Naive B cell (primary cell): ENCODE data around the gene NXNL2. TPM values are rescaled to one million over a fixed set of nuclear protein-coding genes. Genes with fewer than 3 reads are reported as not detected.

ENCODE experiments used
- ATAC-seq, 2 donors: fragments of 150-1000 bp; cut with Tn5 transposase; 2 replicates each; pipeline ENCODE4 v1.10.0; 2021; ENCODE audit warnings: low read depth in 2 of 2, mild to moderate bottlenecking in 2 of 2, moderate library complexity in 2 of 2
- DNase-seq: peaks from one replicate; pipeline ENCODE4 v3.0.0; 2022
- H3K27ac Mint-ChIP-seq, 6 donors: one replicate each; pipeline ENCODE4 v1.8.0; 2020 to 2022; ENCODE audit warnings: mild to moderate bottlenecking in 6 of 6, mixed read lengths in 6 of 6, moderate library complexity in 5 of 6, inconsistent platforms in 2 of 6
- H3K27me3 Mint-ChIP-seq, 3 donors: one replicate each; pipeline ENCODE4 v1.8.0; 2021 to 2022; ENCODE audit warnings: mixed read lengths in 3 of 3, mild to moderate bottlenecking in 1 of 3
- H3K36me3 Mint-ChIP-seq, 2 donors: one replicate each; pipeline ENCODE4 v1.8.0; 2020 to 2022; ENCODE audit warnings: mixed read lengths in 2 of 2, inconsistent platforms in 1 of 2, mild to moderate bottlenecking in 1 of 2
- H3K4me1 Mint-ChIP-seq, 3 donors: one replicate each; pipeline ENCODE4 v1.8.0; 2020 to 2022; ENCODE audit warnings: mixed read lengths in 3 of 3, inconsistent platforms in 1 of 3, mild to moderate bottlenecking in 1 of 3, moderate library complexity in 1 of 3
- H3K4me3 Mint-ChIP-seq, 8 donors: one replicate each; pipeline ENCODE4 v1.8.0; 2020 to 2022; ENCODE audit warnings: mild to moderate bottlenecking in 8 of 8, mixed read lengths in 8 of 8, moderate library complexity in 8 of 8, inconsistent platforms in 2 of 8
- H3K9me3 Mint-ChIP-seq, 7 donors: one replicate each; pipeline ENCODE4 v1.8.0; 2020 to 2022; ENCODE audit warnings: mixed read lengths in 7 of 7, mild to moderate bottlenecking in 5 of 7, inconsistent platforms in 2 of 7, moderate library complexity in 1 of 7
- polyA plus RNA-seq, 6 donors: library from polyadenylated mRNA; unstranded; fragments of 300-500 nt; fragmentation: Illumina TruSeq; gene quantifications; one replicate each; pipeline ENCODE4 v1.2.3, GENCODE V29; 2021; ENCODE audit warnings: low read depth in 6 of 6

NXNL2 gene
- polyA plus RNA-seq, 6 donors from 2014 or later = not detected

- H3K4me3 Mint-ChIP-seq = no peak overlapping the region
- peaks cover 0 to 2% (median 0%) of the 10 kb centered on the region in 7 donors for H3K9me3 Mint-ChIP-seq
- no peak for DNase-seq
- H3K4me1 Mint-ChIP-seq = peaks cover 0 to under 1% (median 0%) of the 10 kb centered on the region in 3 donors
- ATAC-seq = no peak
- peaks cover 25 to 36% (median 33%) of the 10 kb centered on the region in 3 donors for H3K27me3 Mint-ChIP-seq
- no peak overlapping the region for H3K27ac Mint-ChIP-seq
- H3K36me3 Mint-ChIP-seq = no peaks in the 10 kb centered on the region
Measured at GRCh38 chr9:88572684-88573083, 37.7 kb downstream of the NXNL2 start.

DNA sequence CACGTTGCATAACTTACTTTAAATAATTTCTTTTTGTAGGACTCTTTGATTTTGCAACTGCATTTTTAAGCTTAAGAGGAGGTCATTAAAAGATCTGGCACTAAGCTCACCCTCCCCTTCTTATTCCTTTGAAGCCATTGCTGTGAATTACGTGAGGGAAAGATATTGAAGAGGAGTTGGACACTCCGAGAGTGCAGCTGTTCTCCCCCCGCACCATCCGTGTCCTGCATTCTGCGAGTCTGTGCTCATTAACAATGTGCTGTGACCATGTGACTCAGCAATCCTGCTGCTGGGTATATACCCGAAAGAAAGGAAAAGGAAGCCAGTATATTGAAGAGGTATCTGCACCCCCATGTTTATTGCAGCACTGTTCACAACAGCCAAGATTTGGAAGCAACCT lies 40.0 kb downstream of the NXNL2 start:
- Mint-ChIP-seq H3K36me3 (no peaks in the 10 kb centered on the region), H3K9me3 (peaks cover 0 to 2% (median 0%) of the 10 kb centered on the region in 7 donors), H3K27ac (no peak overlapping the region), H3K4me1 (peaks cover 0 to 15% (median 12%) of the 10 kb centered on the region in 3 donors), H3K27me3 (peaks cover 25 to 37% (median 34%) of the 10 kb centered on the region in 3 donors), H3K4me3 (no peak overlapping the region)
- DNase-seq (no peak), ATAC-seq (no peak)

GRCh38 chr9:88577256-88578120 lies 42.5 kb downstream of the NXNL2 start:
- Mint-ChIP-seq H3K4me1 (peaks cover 0 to 15% (median 12%) of the 10 kb centered on the region in 3 donors), H3K27ac (no peak overlapping the region), H3K4me3 (peak overlapping the region in 2 of 8 donors; percentile 30 to 52), H3K36me3 (no peaks in the 10 kb centered on the region), H3K27me3 (peaks cover 25 to 37% (median 34%) of the 10 kb centered on the region in 3 donors), H3K9me3 (peaks cover 0 to 2% (median 0%) of the 10 kb centered on the region in 7 donors)
- DNase-seq (no peak), ATAC-seq (no peak)

DNA sequence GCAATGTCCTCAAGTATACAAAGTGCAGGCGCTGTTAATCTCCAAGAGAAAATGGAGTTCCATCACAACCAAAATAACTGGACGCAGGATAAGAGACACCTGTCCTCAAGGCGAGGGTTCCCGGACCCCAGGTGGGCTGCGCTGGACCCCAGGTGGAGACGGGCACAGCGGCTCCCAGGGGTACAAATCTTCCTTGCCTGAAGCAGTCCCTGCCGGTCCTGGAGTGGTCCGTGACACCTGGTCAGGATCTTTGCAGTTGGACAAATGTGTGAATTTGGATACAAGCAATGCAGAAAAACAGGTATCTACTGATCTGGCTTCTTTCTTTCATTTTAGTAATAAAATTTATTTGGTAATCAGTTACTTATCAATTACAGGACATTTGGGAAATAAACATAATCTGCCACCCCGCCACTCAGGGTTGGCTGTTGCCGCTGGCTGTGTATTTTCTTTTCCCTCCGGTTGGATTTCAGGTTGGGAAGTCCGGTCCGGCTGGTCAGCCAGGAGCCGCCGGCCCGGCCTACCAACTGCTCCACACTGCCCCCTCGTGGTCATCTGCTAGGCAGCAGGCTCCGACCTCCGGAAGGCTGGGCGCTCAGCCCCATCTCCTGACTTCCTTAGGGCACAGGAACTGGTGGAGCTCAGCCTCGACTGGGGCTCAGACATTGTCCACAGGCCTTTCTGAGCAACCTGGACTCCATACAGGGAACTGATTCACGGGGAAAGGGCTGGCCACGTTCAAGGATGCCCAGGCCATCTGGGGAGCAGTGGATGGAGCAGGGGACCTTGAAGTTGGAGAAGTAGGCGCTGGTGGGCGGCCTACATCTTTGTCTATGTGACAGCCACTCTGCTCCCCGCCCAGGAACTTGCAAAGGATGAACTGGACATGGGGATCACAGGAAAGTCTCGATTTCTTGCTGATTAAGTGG lies 43.4 kb downstream of the NXNL2 start:
- Mint-ChIP-seq H3K4me1 (peaks cover 0 to 16% (median 13%) of the 10 kb centered on the region in 3 donors), H3K36me3 (no peaks in the 10 kb centered on the region), H3K9me3 (peaks cover 0 to 2% (median 0%) of the 10 kb centered on the region in 7 donors), H3K4me3 (peak overlapping the region in 6 of 8 donors; percentile 7 to 67 (median 53)), H3K27ac (peak overlapping the region in 1 of 6 donors; percentile 65), H3K27me3 (peaks cover 22 to 33% (median 29%) of the 10 kb centered on the region in 3 donors)
- DNase-seq (peak; percentile 28), ATAC-seq (peak; percentile 27 to 43)

DNA sequence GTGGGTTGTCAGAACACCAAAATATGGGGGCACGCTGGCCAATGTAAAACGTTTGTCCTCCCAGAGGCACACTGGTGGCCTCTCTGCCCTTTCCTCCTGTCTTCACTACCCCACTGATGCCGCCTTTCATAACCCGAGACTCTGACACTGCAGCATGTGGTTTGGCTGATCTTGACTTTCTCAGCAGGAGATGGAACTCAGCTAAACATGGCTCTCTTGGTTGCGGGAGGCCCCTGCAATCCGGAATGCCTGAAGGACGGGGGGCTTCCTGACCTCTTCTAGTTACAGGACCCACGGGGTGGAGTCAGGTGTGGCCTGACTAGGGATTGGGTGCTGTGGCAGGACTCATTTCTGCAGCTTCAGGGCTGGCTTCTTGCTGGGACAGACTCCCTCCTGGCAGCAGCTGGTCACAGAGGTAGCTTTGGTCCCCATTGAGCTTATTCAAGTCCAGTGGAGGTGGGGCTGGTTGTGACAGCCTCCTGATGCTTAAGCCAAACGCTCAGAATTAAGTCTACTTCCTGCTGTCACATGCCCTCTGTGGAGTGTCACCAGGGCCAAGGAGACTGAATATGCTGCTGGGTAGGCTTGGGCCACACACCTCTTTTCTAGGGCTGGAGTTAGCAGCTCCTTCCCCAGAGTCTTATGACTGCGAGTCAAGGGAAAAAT lies 44.2 kb downstream of the NXNL2 start:
- Mint-ChIP-seq H3K36me3 (no peaks in the 10 kb centered on the region), H3K27me3 (peaks cover 16 to 28% (median 21%) of the 10 kb centered on the region in 3 donors), H3K27ac (no peak overlapping the region), H3K9me3 (peaks cover 0 to 2% (median 0%) of the 10 kb centered on the region in 7 donors), H3K4me1 (peaks cover 4 to 24% (median 21%) of the 10 kb centered on the region in 3 donors), H3K4me3 (peak overlapping the region in 2 of 8 donors; percentile 67 to 80)
- ATAC-seq (no peak), DNase-seq (no peak)

- Mint-ChIP-seq H3K4me1 (peaks cover 5 to 32% (median 29%) of the 10 kb centered on the region in 3 donors), H3K27ac (no peak overlapping the region), H3K36me3 (no peaks in the 10 kb centered on the region), H3K9me3 (no peaks in the 10 kb centered on the region), H3K27me3 (peaks cover 5 to 17% (median 15%) of the 10 kb centered on the region in 3 donors), H3K4me3 (no peak overlapping the region)
- ATAC-seq = no peak
- no peak for DNase-seq
Measured at GRCh38 chr9:88580961-88581360, 46.0 kb downstream of the NXNL2 start.

DNA sequence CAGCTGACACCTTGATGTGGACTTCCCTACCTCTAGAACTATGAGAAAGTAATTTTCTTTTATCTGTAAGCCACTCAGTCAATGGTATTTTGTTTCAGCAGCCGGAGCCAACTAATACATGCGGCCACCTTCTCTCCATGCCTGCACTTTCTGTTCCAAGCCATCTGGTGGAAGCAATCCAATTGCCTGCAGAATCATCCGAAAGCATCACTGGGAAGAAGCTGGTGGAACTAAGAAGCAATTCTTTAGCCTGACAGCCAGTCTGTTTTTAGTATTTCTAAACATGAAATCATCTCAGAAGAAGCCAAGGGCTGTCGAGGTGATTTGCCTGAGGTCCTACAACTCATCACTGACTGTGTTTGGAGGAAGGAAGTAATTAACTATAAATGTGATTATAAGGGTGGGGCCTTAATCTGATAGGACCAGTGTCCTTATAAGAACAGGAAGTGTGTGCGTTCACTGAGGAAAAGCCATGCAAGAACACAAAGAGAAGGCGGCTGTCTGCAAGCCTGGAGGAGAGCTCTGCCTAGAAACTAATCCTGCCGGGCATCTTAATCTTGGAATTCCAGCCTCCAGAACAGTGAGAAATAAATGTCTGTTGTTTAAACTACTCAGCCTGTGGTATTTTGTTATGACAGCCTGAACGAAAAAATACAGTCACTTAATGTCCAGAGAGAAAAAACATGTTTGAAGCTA lies 49.1 kb downstream of the NXNL2 start:
- H3K4me3 Mint-ChIP-seq = peak overlapping the region in 6 of 8 donors; percentile 10 to 82 (median 50)
- H3K9me3 Mint-ChIP-seq = peaks cover 0 to 6% (median 3%) of the 10 kb centered on the region in 7 donors
- peaks cover 0 to 5% of the 10 kb centered on the region in 2 donors for H3K36me3 Mint-ChIP-seq
- no peak for ATAC-seq
- no peak for DNase-seq
- H3K27ac Mint-ChIP-seq = peak overlapping the region in 2 of 6 donors; percentile 25 to 27
- H3K4me1 Mint-ChIP-seq = peaks cover 5 to 21% (median 19%) of the 10 kb centered on the region in 3 donors
- no peaks in the 10 kb centered on the region for H3K27me3 Mint-ChIP-seq

DNA sequence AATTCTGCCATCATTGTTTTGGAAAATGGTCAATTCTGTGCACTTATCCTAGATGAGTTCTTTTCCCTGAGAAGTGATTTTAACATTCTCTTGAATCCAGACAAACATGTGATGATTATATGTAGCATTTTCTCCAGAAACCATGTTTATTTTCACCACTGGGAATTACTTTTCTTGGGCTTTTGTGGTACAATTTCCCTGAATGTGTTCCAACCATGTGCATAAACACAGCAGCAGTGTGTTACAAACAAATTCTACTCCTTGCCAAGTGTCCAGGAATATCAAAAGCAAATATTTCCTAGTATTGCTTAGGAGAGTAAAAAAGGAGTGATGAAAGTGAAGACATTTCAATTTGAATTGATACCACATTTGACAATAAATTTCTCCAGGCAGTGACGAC lies 50.4 kb downstream of the NXNL2 start:
- DNase-seq (no peak), ATAC-seq (no peak)
- Mint-ChIP-seq H3K27ac (no peak overlapping the region), H3K9me3 (peaks cover 0 to 6% (median 3%) of the 10 kb centered on the region in 7 donors), H3K4me1 (peaks cover 5 to 17% (median 17%) of the 10 kb centered on the region in 3 donors), H3K27me3 (no peaks in the 10 kb centered on the region), H3K36me3 (peaks cover 0 to 5% of the 10 kb centered on the region in 2 donors), H3K4me3 (no peak overlapping the region)

DNA sequence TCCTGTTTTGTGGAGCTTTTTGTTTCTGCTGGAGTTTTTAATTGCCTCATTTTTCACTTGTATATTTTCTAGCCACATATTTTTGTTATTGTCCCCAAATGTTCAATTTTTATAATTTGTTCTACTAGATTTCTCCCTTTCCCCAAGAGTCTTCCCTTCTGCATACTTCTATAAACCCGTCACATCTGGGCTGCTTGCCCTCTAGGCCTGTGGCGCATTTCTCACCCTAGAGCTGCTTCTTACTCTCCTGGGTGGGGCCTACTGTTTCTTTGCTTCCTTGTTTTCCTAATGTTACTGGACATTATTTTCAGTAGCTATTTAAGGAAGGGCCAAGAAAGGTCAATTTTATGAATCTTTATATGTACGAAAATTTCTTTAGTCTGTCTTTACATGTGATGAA lies 51.5 kb downstream of the NXNL2 start:
- ATAC-seq (no peak), DNase-seq (no peak)
- peaks cover 0 to 6% (median 3%) of the 10 kb centered on the region in 7 donors for H3K9me3 Mint-ChIP-seq
- H3K27me3 Mint-ChIP-seq = no peaks in the 10 kb centered on the region
- H3K4me3 Mint-ChIP-seq = peak overlapping the region in 1 of 8 donors; percentile 57
- H3K4me1 Mint-ChIP-seq = peaks cover 5 to 17% (median 17%) of the 10 kb centered on the region in 3 donors
- H3K36me3 Mint-ChIP-seq = peaks cover 0 to 5% of the 10 kb centered on the region in 2 donors
- no peak overlapping the region for H3K27ac Mint-ChIP-seq

GRCh38 chr9:88587182-88587581 lies 52.2 kb downstream of the NXNL2 start:
- no peak overlapping the region for H3K27ac Mint-ChIP-seq
- no peak for DNase-seq
- peaks cover 0 to 5% of the 10 kb centered on the region in 2 donors for H3K36me3 Mint-ChIP-seq
- peaks cover 5 to 17% (median 17%) of the 10 kb centered on the region in 3 donors for H3K4me1 Mint-ChIP-seq
- H3K4me3 Mint-ChIP-seq = no peak overlapping the region
- H3K27me3 Mint-ChIP-seq = no peaks in the 10 kb centered on the region
- ATAC-seq = no peak
- H3K9me3 Mint-ChIP-seq = peaks cover 0 to 6% (median 3%) of the 10 kb centered on the region in 7 donors

- peak overlapping the region in 1 of 6 donors; percentile 22 for H3K27ac Mint-ChIP-seq
- ATAC-seq (no peak), DNase-seq (no peak)
- peaks cover 5 to 17% (median 17%) of the 10 kb centered on the region in 3 donors for H3K4me1 Mint-ChIP-seq
- H3K27me3 Mint-ChIP-seq = no peaks in the 10 kb centered on the region
- no peak overlapping the region for H3K4me3 Mint-ChIP-seq
- peaks cover 0 to 5% of the 10 kb centered on the region in 2 donors for H3K36me3 Mint-ChIP-seq
- peaks cover 0 to 6% (median 3%) of the 10 kb centered on the region in 7 donors for H3K9me3 Mint-ChIP-seq
Measured at GRCh38 chr9:88587885-88588649, 53.1 kb downstream of the NXNL2 start.
